ENCODE measurements around the gene OR2Z1.
"Not testable (repeated sequence)": the region's sequence is repeated elsewhere in the genome, so short reads cannot be mapped to it uniquely, and the experiment has no call there.

OR2Z1 gene

GRCh38 chr19:8703223-8703622, 18.2 kb upstream of the OR2Z1 start:
- no peak for DNase-seq

GRCh38 chr19:8705304-8705703, 16.1 kb upstream of the OR2Z1 start:
- DNase-seq, result not testable (repeated sequence)

- DNase-seq, result no peak
Measured at GRCh38 chr19:8705742-8706141, 15.7 kb upstream of the OR2Z1 start.

GRCh38 chr19:8710337-8710736, 11.1 kb upstream of the OR2Z1 start:
- not testable (repeated sequence) for DNase-seq

GRCh38 chr19:8722032-8722431, 598 bp downstream of the OR2Z1 start:
- DNase-seq, result no peak

- no peak for DNase-seq
Measured at GRCh38 chr19:8724276-8724675, 2.8 kb downstream of the OR2Z1 start.

- no peak for DNase-seq
Measured at GRCh38 chr19:8731428-8732169, 10.2 kb downstream of the OR2Z1 start.

- no peak for DNase-seq
Measured at GRCh38 chr19:8738377-8738776, 16.9 kb downstream of the OR2Z1 start.

GRCh38 chr19:8739291-8740065, 18.0 kb downstream of the OR2Z1 start:
- not testable (repeated sequence) for DNase-seq

- not testable (repeated sequence) for DNase-seq
Measured at GRCh38 chr19:8767257-8767656, 45.8 kb downstream of the OR2Z1 start.

GRCh38 chr19:8769265-8769664, 47.8 kb downstream of the OR2Z1 start:
- DNase-seq, result not testable (repeated sequence)

GRCh38 chr19:8773587-8773986, 52.2 kb downstream of the OR2Z1 start:
- not testable (repeated sequence) for DNase-seq
